ENCODE data around the gene ZFY. TPM values are rescaled to one million over a fixed set of nuclear protein-coding genes. Genes with fewer than 3 reads are reported as not detected.

ZFY gene
- total and polyA plus RNA-seq, 7 experiments from 2014 or later = 20.2 to 34.5 (median 22.6) TPM; not detected in 2

DNA sequence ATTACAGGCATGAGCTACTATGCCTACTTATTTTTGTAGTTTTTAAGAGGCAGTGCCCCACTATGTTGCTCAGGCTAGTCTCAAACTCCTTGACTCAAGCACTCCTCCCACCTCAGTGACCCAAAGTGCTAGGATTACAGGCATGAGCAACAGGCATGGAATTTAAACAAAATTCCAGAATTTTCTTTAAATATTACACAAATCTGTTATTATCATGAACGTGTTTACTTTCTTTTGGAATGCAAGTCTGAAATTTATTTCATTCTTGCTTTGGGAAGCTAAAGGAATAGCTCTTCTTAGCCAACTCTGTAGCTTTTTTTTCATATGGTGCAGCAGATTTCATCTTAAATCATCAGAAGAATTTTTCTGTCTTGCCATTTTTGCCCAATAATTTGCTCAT lies 27.8 kb upstream of the ZFY start:
- ChIA-PET CTCF (no interaction called here), POLR2A (no interaction called here)
- Histone ChIP-seq H3K9me3 (ENCODE audit: control insufficient read depth in 2 of 3, low read length in 3 of 3) (no peaks in the 10 kb centered on the region), H3K4me3 (ENCODE audit: low read length) (no peak overlapping the region), H3K36me3 (ENCODE audit: control insufficient read depth in 2 of 3, insufficient read depth in 3 of 3, low read length in 3 of 3) (no peaks in the 10 kb centered on the region), H3K27me3 (ENCODE audit: control insufficient read depth in 2 of 2, insufficient read depth in 2 of 2, low read length in 2 of 2) (no peaks in the 10 kb centered on the region), H3K27ac (ENCODE audit: low read depth, low read length) (no peak overlapping the region), H3K4me1 (ENCODE audit: control insufficient read depth in 2 of 2, insufficient read depth in 2 of 2, low read length in 2 of 2) (no peaks in the 10 kb centered on the region)
- no peak for DNase-seq
- Mint-ChIP-seq H3K27ac (no peak overlapping the region), H3K4me3 (no peak overlapping the region), H3K9me3 (peaks cover 0 to 17% (median 0%) of the 10 kb centered on the region in 11 donors), H3K4me1 (peaks cover 0 to 2% (median 0%) of the 10 kb centered on the region in 7 donors), H3K36me3 (peaks cover 0 to 6% (median under 1%) of the 10 kb centered on the region in 5 donors), H3K27me3 (peaks cover 0 to 1% (median 0%) of the 10 kb centered on the region in 5 donors)
- intact Hi-C loops (cut with micrococcal nuclease) = no loop called here
- ATAC-seq = no peak

DNA sequence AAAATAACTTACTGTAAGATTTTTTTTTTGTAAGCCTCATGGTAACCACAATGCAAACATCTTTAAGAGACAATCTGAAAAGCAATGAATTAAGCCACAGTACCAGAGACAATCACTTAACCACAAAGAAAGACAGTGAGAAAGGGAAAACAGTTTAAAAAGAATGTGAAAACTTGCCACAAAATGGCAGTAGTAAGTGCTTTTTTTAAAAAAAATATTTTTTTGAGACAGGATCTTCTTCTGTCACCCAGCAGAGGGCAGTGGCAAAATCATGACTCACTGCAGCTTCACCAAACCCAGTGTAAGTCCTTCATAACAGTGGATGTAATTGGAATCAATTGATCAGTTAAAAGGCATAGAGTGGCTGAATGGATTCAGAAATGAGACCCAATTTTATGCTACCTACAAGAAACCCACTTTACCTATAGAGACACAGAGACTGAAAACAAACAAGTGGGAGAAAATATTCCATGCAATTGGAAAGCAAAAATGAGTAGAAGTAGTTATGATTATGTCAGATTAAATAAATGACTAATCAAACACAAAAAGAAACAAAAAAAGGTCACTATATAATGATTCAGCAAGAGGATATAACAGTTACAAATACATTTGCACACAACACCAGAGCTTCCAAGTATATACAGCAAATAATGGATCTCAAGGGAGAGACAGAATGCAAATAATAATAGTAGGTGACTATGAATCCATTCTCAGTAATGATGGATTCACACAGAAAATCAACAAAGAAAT lies 21.9 kb upstream of the ZFY start:
- Mint-ChIP-seq H3K9me3 (peaks cover 0 to 14% (median 0%) of the 10 kb centered on the region in 11 donors), H3K4me1 (peaks cover 0 to 12% (median 7%) of the 10 kb centered on the region in 7 donors), H3K36me3 (peaks cover 0 to 8% (median 0%) of the 10 kb centered on the region in 5 donors), H3K4me3 (peak overlapping the region in 2 of 10 donors; percentile 32 to 37), H3K27ac (peak overlapping the region in 5 of 9 donors; percentile 35 to 77 (median 61)), H3K27me3 (no peaks in the 10 kb centered on the region)
- intact Hi-C loops (cut with micrococcal nuclease) = loop anchor here (1.0 kb wide), 3 partner anchors 23 to 90 kb away; no protein-coding TSS in a partner anchor
- no peaks in the 10 kb centered on the region for H3K9me3 ChIP-seq (ENCODE audit: control insufficient read depth in 2 of 3, low read length in 3 of 3)
- ChIA-PET POLR2A (interaction anchor here (0.6 to 1.2 kb wide), 3 partner anchors 22 to 69 kb away, joined by 3 to 5 read pairs (median 4); partner anchors contain the start of gene ZFY), CTCF (interaction anchor here (0.5 to 0.6 kb wide), 2 partner anchors 23 to 32 kb away, joined by 3 to 6 read pairs; no protein-coding TSS in a partner anchor)
- H3K27ac ChIP-seq (ENCODE audit: low read depth, low read length) = no peak overlapping the region
- no peaks in the 10 kb centered on the region for H3K27me3 ChIP-seq (ENCODE audit: control insufficient read depth in 2 of 2, insufficient read depth in 2 of 2, low read length in 2 of 2)
- ATAC-seq (peak; percentile 90), DNase-seq (peak in 3 of 9 donors; percentile 20 to 42 (median 29))
- no peaks in the 10 kb centered on the region for H3K36me3 ChIP-seq (ENCODE audit: control insufficient read depth in 2 of 3, insufficient read depth in 3 of 3, low read length in 3 of 3)
- H3K4me1 ChIP-seq (ENCODE audit: control insufficient read depth in 2 of 2, insufficient read depth in 2 of 2, low read length in 2 of 2) = peaks cover 0 to 6% of the 10 kb centered on the region in 2 donors
- no peak overlapping the region for H3K4me3 ChIP-seq (ENCODE audit: low read length)

DNA sequence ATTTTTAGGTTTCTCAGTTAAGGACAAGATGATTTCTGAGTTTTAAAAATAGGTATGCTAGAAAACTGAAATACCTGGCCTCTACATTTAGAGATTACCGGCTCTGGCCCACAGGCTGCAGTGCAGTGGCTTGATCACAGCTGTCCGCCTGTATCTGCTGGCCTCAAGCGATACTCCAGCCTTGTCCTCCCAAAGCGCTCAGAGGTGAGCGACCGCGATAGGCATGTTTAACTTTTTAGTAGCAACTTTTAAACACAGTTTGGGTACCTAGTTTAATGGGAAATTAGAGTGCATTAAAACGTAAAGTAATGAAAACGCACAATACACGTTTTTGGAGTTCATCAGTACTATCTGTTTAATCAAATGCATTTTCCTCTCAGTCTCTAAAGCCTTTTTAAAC lies 1.1 kb upstream of the ZFY start:
- H3K4me3 ChIP-seq (ENCODE audit: low read length) = peak overlapping the region; percentile 90

DNA sequence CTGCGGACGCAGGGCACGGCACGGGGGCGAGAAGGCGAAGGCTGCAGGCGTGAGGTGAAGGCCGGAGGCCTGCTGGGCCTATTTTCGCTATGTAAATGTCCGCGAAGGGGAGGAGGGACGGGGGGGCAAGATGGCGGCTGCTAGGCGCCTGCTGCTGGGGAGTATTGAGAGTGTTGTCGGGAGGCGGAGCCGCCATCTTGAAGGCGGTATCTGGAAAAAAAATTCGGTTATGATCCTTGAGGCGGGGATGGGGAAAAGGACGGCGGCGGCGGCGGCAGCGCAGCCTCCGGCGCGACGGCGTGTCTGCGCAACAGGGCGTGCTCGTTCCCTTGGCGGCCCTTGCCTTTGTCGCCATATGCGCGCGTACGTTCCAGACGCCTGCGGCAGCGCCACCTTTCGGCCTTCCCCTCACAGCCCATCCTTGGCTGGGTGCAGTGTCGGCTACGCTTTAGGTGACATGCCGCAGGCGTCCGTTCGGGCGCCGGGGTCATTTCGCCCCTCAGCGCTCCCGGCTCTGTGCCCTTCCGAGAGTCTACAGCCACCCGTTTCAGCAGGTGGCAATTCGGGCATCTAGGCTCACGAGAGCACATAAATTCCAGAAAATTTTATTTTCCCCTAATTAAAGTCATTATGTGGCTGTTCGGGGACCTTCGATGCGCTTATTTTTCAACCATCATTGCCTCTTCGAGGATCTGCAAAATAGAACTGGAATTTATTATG lies 695 bp downstream of the ZFY start:
- intact Hi-C loops (cut with micrococcal nuclease) = loop anchor here (1.0 to 10.0 kb wide), 7 partner anchors 23 to 95 kb away; partner anchors contain the start of gene RPS4Y1 (in 2 of the 2)
- peak overlapping the region in 5 of 10 donors; percentile 84 to 98 (median 85) for H3K4me3 Mint-ChIP-seq
- ChIA-PET POLR2A (interaction anchor here (0.6 to 2.2 kb wide), 4 partner anchors 23 to 98 kb away, joined by 3 to 10 read pairs (median 4); no protein-coding TSS in a partner anchor), CTCF (interaction anchor here (0.6 to 0.8 kb wide), 2 partner anchors 22 to 82 kb away, joined by 4 to 6 read pairs; no protein-coding TSS in a partner anchor)
- Histone ChIP-seq H3K27me3 (ENCODE audit: control insufficient read depth in 2 of 2, insufficient read depth in 2 of 2, low read length in 2 of 2) (no peaks in the 10 kb centered on the region), H3K4me1 (ENCODE audit: control insufficient read depth in 2 of 2, insufficient read depth in 2 of 2, low read length in 2 of 2) (peaks cover 5 to 9% of the 10 kb centered on the region in 2 donors), H3K9me3 (ENCODE audit: control insufficient read depth in 2 of 3, low read length in 3 of 3) (no peaks in the 10 kb centered on the region), H3K4me3 (ENCODE audit: low read length) (peak overlapping the region; percentile 90), H3K27ac (ENCODE audit: low read depth, low read length) (peak overlapping the region; percentile 100), H3K36me3 (ENCODE audit: control insufficient read depth in 2 of 3, insufficient read depth in 3 of 3, low read length in 3 of 3) (no peaks in the 10 kb centered on the region)
- peak overlapping the region in 5 of 9 donors; percentile 96 to 100 (median 98) for H3K27ac Mint-ChIP-seq
- no peaks in the 10 kb centered on the region for H3K27me3 Mint-ChIP-seq
- DNase-seq (peak in 4 of 9 donors; percentile 68 to 87 (median 82)), ATAC-seq (peak; percentile 90)
- peaks cover 0 to 37% (median 18%) of the 10 kb centered on the region in 7 donors for H3K4me1 Mint-ChIP-seq
- no peaks in the 10 kb centered on the region for H3K9me3 Mint-ChIP-seq
- peaks cover 0 to 17% (median 0%) of the 10 kb centered on the region in 5 donors for H3K36me3 Mint-ChIP-seq

More for the DNA sequence above, 1.1 kb upstream of the ZFY start:
- peak overlapping the region in 5 of 9 donors; percentile 95 to 99 (median 96) for H3K27ac Mint-ChIP-seq
- Histone ChIP-seq H3K9me3 (ENCODE audit: control insufficient read depth in 2 of 3, low read length in 3 of 3) (no peaks in the 10 kb centered on the region), H3K36me3 (ENCODE audit: control insufficient read depth in 2 of 3, insufficient read depth in 3 of 3, low read length in 3 of 3) (peaks cover 0 to 3% (median 0%) of the 10 kb centered on the region in 3 experiments), H3K27me3 (ENCODE audit: control insufficient read depth in 2 of 2, insufficient read depth in 2 of 2, low read length in 2 of 2) (no peaks in the 10 kb centered on the region), H3K4me1 (ENCODE audit: control insufficient read depth in 2 of 2, insufficient read depth in 2 of 2, low read length in 2 of 2) (peaks cover 5 to 7% of the 10 kb centered on the region in 2 donors), H3K27ac (ENCODE audit: low read depth, low read length) (peak overlapping the region; percentile 100)
- intact Hi-C loops (cut with micrococcal nuclease) = loop anchor here in 1 of 2 donors (10.0 kb wide), 1 partner anchor 49 kb away; no protein-coding TSS in a partner anchor
- ChIA-PET POLR2A (no interaction called here), CTCF (no interaction called here)
- peaks cover 0 to 23% (median 11%) of the 10 kb centered on the region in 7 donors for H3K4me1 Mint-ChIP-seq
- peaks cover 0 to 15% (median 0%) of the 10 kb centered on the region in 5 donors for H3K36me3 Mint-ChIP-seq
- no peaks in the 10 kb centered on the region for H3K9me3 Mint-ChIP-seq
- no peaks in the 10 kb centered on the region for H3K27me3 Mint-ChIP-seq
- H3K4me3 Mint-ChIP-seq = peak overlapping the region in 5 of 10 donors; percentile 84 to 91 (median 86)
- no peak for ATAC-seq
- no peak for DNase-seq

DNA sequence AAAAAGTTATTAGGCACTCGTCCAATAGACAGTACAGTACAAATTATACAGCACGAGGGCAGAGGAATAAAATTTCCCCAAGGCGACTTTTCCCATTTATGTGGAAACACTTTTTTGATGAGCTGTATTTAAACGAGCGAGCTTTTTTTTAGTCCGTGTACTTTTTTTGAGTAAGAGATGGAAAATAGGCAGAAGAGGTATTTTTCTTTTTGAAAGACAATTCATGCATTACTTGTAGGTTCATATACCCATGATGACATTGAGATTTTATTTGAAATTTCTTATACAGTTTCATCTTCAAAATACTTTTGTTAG lies 1.2 kb downstream of the ZFY start:
- peaks cover 5 to 9% of the 10 kb centered on the region in 2 donors for H3K4me1 ChIP-seq (ENCODE audit: control insufficient read depth in 2 of 2, insufficient read depth in 2 of 2, low read length in 2 of 2)
- ATAC-seq = no peak
- H3K27me3 ChIP-seq (ENCODE audit: control insufficient read depth in 2 of 2, insufficient read depth in 2 of 2, low read length in 2 of 2) = no peaks in the 10 kb centered on the region
- H3K4me1 Mint-ChIP-seq = peaks cover 0 to 41% (median 18%) of the 10 kb centered on the region in 7 donors
- peak overlapping the region in 5 of 10 donors; percentile 84 to 98 (median 85) for H3K4me3 Mint-ChIP-seq
- no peaks in the 10 kb centered on the region for H3K9me3 Mint-ChIP-seq
- no peaks in the 10 kb centered on the region for H3K36me3 ChIP-seq (ENCODE audit: control insufficient read depth in 2 of 3, insufficient read depth in 3 of 3, low read length in 3 of 3)
- peaks cover 0 to 19% (median 0%) of the 10 kb centered on the region in 5 donors for H3K36me3 Mint-ChIP-seq
- peak overlapping the region; percentile 100 for H3K27ac ChIP-seq (ENCODE audit: low read depth, low read length)
- ChIA-PET POLR2A (interaction anchor here (0.6 to 2.2 kb wide), 5 partner anchors 9 to 98 kb away, joined by 3 to 10 read pairs (median 3); no protein-coding TSS in a partner anchor), CTCF (interaction anchor here (0.6 to 0.9 kb wide), 2 partner anchors 13 to 23 kb away, joined by 3 to 6 read pairs; no protein-coding TSS in a partner anchor)
- DNase-seq = no peak
- H3K27me3 Mint-ChIP-seq = no peaks in the 10 kb centered on the region
- peak overlapping the region; percentile 90 for H3K4me3 ChIP-seq (ENCODE audit: low read length)
- no peaks in the 10 kb centered on the region for H3K9me3 ChIP-seq (ENCODE audit: control insufficient read depth in 2 of 3, low read length in 3 of 3)
- H3K27ac Mint-ChIP-seq = peak overlapping the region in 5 of 9 donors; percentile 96 to 100 (median 98)
- intact Hi-C loops (cut with micrococcal nuclease) = loop anchor here (1.0 to 10.0 kb wide), 6 partner anchors 23 to 95 kb away; partner anchors contain the start of gene RPS4Y1 (in 1 of the 2)

DNA sequence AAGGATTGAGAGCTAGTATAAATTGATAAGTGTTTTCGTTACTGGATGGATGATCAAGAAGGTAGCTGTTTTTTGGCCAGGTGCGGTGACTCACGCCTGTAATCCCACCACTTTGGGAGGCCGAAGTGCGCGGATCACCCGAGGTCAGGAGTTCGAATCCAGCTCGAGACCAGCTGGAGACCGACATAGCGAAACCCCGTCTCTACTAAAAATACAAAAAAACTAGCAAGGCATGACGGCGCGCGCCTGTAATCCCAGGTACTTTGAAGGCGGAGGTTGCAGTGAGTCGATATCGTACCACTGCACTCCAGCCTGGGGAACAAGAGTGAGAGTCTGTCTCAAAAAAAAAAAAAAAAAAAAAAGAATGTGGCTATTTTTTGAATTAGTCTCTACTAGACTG lies 2.0 kb downstream of the ZFY start:
- ATAC-seq (no peak), DNase-seq (no peak)
- H3K27ac ChIP-seq (ENCODE audit: low read depth, low read length) = peak overlapping the region; percentile 100
- ChIA-PET POLR2A (interaction anchor here (1.0 to 2.2 kb wide), 3 partner anchors 8 to 67 kb away, joined by 3 to 10 read pairs (median 3); no protein-coding TSS in a partner anchor), CTCF (interaction anchor here (0.9 kb wide), 1 partner anchor 13 kb away, joined by 3 read pairs; no protein-coding TSS in a partner anchor)
- peaks cover 5 to 9% of the 10 kb centered on the region in 2 donors for H3K4me1 ChIP-seq (ENCODE audit: control insufficient read depth in 2 of 2, insufficient read depth in 2 of 2, low read length in 2 of 2)
- H3K27me3 ChIP-seq (ENCODE audit: control insufficient read depth in 2 of 2, insufficient read depth in 2 of 2, low read length in 2 of 2) = no peaks in the 10 kb centered on the region
- Mint-ChIP-seq H3K9me3 (no peaks in the 10 kb centered on the region), H3K4me3 (peak overlapping the region in 5 of 10 donors; percentile 84 to 98 (median 85)), H3K4me1 (peaks cover 0 to 39% (median 18%) of the 10 kb centered on the region in 7 donors), H3K27ac (peak overlapping the region in 5 of 9 donors; percentile 96 to 100 (median 98)), H3K36me3 (peaks cover 0 to 16% (median 0%) of the 10 kb centered on the region in 5 donors), H3K27me3 (no peaks in the 10 kb centered on the region)
- intact Hi-C loops (cut with micrococcal nuclease) = loop anchor here (5.0 to 10.0 kb wide), 3 partner anchors 35 to 80 kb away; no protein-coding TSS in a partner anchor
- H3K4me3 ChIP-seq (ENCODE audit: low read length) = peak overlapping the region; percentile 90
- H3K36me3 ChIP-seq (ENCODE audit: control insufficient read depth in 2 of 3, insufficient read depth in 3 of 3, low read length in 3 of 3) = no peaks in the 10 kb centered on the region
- no peaks in the 10 kb centered on the region for H3K9me3 ChIP-seq (ENCODE audit: control insufficient read depth in 2 of 3, low read length in 3 of 3)
